Muscle layer of duodenum (tissue), 2 donors: Measurements from ENCODE around the gene DLG5.
"Not testable (repeated sequence)": the region's sequence is repeated elsewhere in the genome, so short reads cannot be mapped to it uniquely, and the experiment has no call there.

ENCODE experiments used
- H3K27ac ChIP-seq: one replicate; pipeline ENCODE4 v1.7.0; 2013; ENCODE audit warnings: mild to moderate bottlenecking, low read length
- H3K27me3 ChIP-seq: one replicate; pipeline ENCODE4 v1.7.0; 2013; ENCODE audit warnings: low read depth, mild to moderate bottlenecking, control low read depth, low read length
- H3K36me3 ChIP-seq, 2 donors: one replicate each; pipeline ENCODE4 v1.7.0; 2013; ENCODE audit warnings: low read length in 2 of 2, control low read depth in 1 of 2, mild to moderate bottlenecking in 1 of 2; ENCODE audit not compliant: insufficient read depth in 2 of 2, control insufficient read depth in 1 of 2
- H3K4me1 ChIP-seq, 2 donors: one replicate each; pipeline ENCODE4 v1.7.0; 2013; ENCODE audit warnings: low read length in 2 of 2, mild to moderate bottlenecking in 2 of 2, control low read depth in 1 of 2, moderate library complexity in 1 of 2; ENCODE audit not compliant: insufficient read depth in 2 of 2, control insufficient read depth in 1 of 2
- H3K4me3 ChIP-seq, 2 donors: one replicate each; pipeline ENCODE4 v1.7.0; 2013; ENCODE audit warnings: low read length in 2 of 2, low read depth in 1 of 2, mild to moderate bottlenecking in 1 of 2
- H3K9me3 ChIP-seq, 2 donors: one replicate each; pipeline ENCODE4 v1.7.0; 2013; ENCODE audit warnings: low read length in 2 of 2, control low read depth in 1 of 2, mild to moderate bottlenecking in 1 of 2; ENCODE audit not compliant: control insufficient read depth in 1 of 2
- donor health status: healthy.

The DLG5 gene

GRCh38 chr10:77784856-77785255 is 141.7 kb downstream of the DLG5 start:
- no peak overlapping the region for H3K27ac ChIP-seq
- H3K27me3 ChIP-seq = no peaks in the 10 kb centered on the region
- H3K4me1 ChIP-seq = no peaks in the 10 kb centered on the region
- H3K4me3 ChIP-seq = no peak overlapping the region
- H3K9me3 ChIP-seq = no peaks in the 10 kb centered on the region
- H3K36me3 ChIP-seq = peaks cover 12 to 36% of the 10 kb centered on the region in 2 donors

- Histone ChIP-seq H3K4me3 (no peak overlapping the region), H3K9me3 (no peaks in the 10 kb centered on the region), H3K27ac (no peak overlapping the region), H3K27me3 (no peaks in the 10 kb centered on the region), H3K4me1 (no peaks in the 10 kb centered on the region), H3K36me3 (peaks cover 10 to 23% of the 10 kb centered on the region in 2 donors)
Measured at GRCh38 chr10:77782328-77783061, 144.1 kb downstream of the DLG5 start.

DNA sequence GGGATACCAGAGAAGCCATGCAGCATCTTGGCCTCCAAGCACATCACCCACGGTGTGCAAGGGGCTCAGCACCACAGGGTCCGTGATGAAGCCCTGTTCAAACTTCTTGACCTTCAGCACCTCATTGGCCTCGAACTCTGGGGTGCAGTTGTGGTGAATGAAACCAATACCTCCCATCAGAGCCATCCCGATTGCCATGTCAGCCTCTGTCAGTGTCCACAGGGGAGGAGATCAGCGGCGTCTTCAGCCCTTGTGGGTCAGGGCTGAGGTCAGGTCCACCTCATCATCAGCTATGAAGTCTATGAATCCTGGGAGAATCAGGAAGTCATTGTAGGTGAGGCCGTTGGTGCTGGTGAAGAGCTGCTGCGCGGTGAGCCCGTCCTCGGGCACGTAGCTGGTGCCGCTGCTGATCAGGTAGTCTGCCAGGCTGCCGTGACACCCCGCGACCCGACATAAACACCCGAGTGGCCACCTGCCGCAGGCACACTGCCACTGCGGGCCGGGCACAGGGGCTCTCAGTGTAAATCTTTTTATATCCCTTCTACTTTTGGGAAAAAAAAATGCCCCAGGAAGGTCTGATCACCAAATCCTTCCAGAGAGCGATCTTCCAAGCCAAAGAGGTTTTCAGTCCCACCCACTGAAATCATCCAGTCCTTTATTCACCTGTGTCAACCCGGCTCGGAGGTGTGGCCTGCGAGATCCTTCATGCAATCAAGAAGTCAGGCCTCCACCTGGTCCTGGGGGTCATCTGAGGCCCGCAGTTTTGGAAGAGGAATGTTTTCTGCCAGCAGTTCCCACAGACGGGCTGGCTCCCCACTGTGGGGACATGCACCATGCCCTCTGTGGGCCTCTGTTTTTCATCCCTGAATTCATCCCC is 144.9 kb downstream of the DLG5 start:
- Histone ChIP-seq H3K4me1 (no peaks in the 10 kb centered on the region), H3K27ac (no peak overlapping the region), H3K4me3 (no peak overlapping the region), H3K36me3 (peaks cover 7 to 19% of the 10 kb centered on the region in 2 donors), H3K27me3 (no peaks in the 10 kb centered on the region), H3K9me3 (no peaks in the 10 kb centered on the region)

- Histone ChIP-seq H3K9me3 (no peaks in the 10 kb centered on the region), H3K27ac (no peak overlapping the region), H3K4me3 (no peak overlapping the region), H3K36me3 (peaks cover 7 to 19% of the 10 kb centered on the region in 2 donors), H3K4me1 (no peaks in the 10 kb centered on the region), H3K27me3 (no peaks in the 10 kb centered on the region)
Measured at GRCh38 chr10:77780180-77780579, 146.4 kb downstream of the DLG5 start.

GRCh38 chr10:77776487-77776886 is 150.1 kb downstream of the DLG5 start:
- H3K9me3 ChIP-seq = no peaks in the 10 kb centered on the region
- H3K4me1 ChIP-seq = no peaks in the 10 kb centered on the region
- no peak overlapping the region for H3K4me3 ChIP-seq
- no peak overlapping the region for H3K27ac ChIP-seq
- H3K27me3 ChIP-seq = no peaks in the 10 kb centered on the region
- peaks cover 0 to 10% of the 10 kb centered on the region in 2 donors for H3K36me3 ChIP-seq

GRCh38 chr10:77774940-77775391 is 151.6 kb downstream of the DLG5 start:
- Histone ChIP-seq H3K9me3 (no peaks in the 10 kb centered on the region), H3K27me3 (no peaks in the 10 kb centered on the region), H3K4me1 (no peaks in the 10 kb centered on the region), H3K36me3 (no peaks in the 10 kb centered on the region), H3K27ac (no peak overlapping the region), H3K4me3 (no peak overlapping the region)

GRCh38 chr10:77773631-77774426 is 152.7 kb downstream of the DLG5 start:
- no peak overlapping the region for H3K27ac ChIP-seq
- no peaks in the 10 kb centered on the region for H3K4me1 ChIP-seq
- no peaks in the 10 kb centered on the region for H3K9me3 ChIP-seq
- H3K4me3 ChIP-seq = no peak overlapping the region
- no peaks in the 10 kb centered on the region for H3K36me3 ChIP-seq
- no peaks in the 10 kb centered on the region for H3K27me3 ChIP-seq

DNA sequence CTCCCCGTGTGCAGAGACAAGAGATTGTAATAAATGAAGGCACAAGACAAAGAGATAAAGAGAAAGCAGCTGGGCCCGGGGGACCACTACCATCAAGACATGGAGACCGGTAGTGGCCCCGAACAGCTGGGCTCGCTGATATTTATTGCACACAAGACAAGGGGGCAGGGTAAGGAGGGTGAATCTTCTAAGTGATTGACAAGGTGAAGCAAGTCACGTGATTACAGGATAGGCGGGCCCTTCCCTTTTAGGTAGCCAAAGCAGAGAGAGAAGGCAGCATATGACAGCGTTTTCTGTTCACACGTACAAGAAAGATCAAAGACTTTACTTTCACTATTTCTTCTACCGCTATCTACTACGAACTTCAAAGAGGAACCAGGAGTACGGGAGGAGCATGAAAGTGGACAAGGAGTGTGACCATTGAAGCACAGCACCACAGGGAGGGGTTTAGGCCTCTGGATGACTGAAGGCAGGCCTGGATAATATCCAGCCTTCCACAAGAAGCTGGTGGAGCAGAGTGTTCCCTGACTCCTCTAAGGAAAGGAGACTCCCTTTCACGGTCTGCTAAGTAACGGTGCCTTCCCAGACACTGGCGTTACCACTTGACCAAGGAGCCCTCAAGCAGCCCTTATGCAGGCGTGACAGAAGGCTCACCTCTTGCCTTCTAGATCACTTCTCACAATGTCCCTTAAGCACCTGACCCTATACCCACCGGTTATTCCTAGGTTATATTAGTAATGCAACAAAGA is 153.5 kb downstream of the DLG5 start:
- H3K4me1 ChIP-seq, H3K27ac ChIP-seq, H3K9me3 ChIP-seq, H3K4me3 ChIP-seq, H3K27me3 ChIP-seq, H3K36me3 ChIP-seq: not testable (repeated sequence)

DNA sequence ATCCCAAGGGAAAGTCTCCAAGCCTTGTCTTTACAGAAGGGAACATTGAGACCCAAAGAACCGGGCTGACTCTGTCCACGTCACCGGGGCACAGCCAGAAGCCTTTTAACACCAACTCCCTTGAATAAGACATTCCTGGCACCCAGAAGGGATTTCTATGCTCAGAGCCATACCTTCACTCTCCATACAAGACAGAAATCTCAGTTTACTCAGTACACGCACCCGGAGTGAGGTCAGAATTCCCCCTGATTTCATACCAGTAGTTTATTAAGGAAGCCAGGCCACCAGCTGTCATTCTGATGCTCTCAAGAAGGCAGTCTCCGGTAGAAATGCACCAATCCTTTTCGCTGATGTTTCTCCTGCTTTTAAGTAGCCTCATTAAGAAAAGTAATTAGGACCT is 154.7 kb downstream of the DLG5 start:
- H3K36me3 ChIP-seq = no peaks in the 10 kb centered on the region
- no peaks in the 10 kb centered on the region for H3K4me1 ChIP-seq
- no peak overlapping the region for H3K4me3 ChIP-seq
- H3K27me3 ChIP-seq = no peaks in the 10 kb centered on the region
- no peak overlapping the region for H3K27ac ChIP-seq
- no peaks in the 10 kb centered on the region for H3K9me3 ChIP-seq

GRCh38 chr10:77771450-77771849 is 155.1 kb downstream of the DLG5 start:
- H3K9me3 ChIP-seq = no peaks in the 10 kb centered on the region
- no peak overlapping the region for H3K4me3 ChIP-seq
- H3K4me1 ChIP-seq = no peaks in the 10 kb centered on the region
- no peaks in the 10 kb centered on the region for H3K36me3 ChIP-seq
- H3K27ac ChIP-seq = no peak overlapping the region
- H3K27me3 ChIP-seq = no peaks in the 10 kb centered on the region

- H3K36me3 ChIP-seq = no peaks in the 10 kb centered on the region
- H3K4me3 ChIP-seq = no peak overlapping the region
- H3K27me3 ChIP-seq = no peaks in the 10 kb centered on the region
- no peak overlapping the region for H3K27ac ChIP-seq
- H3K9me3 ChIP-seq = no peaks in the 10 kb centered on the region
- no peaks in the 10 kb centered on the region for H3K4me1 ChIP-seq
Measured at GRCh38 chr10:77770868-77771175, 155.7 kb downstream of the DLG5 start.
